NCI-H2081 (cell line): ENCODE measurements around the gene LIPC.

Experiments
- DNase-seq, 2 experiments: peaks; one replicate each; lab custom pipeline; 2025; lab: John Stamatoyannopoulos, UW

LIPC gene

GRCh38 chr15:58475573-58476524 lies 44.1 kb downstream of the LIPC start:
- peak; percentile 14 to 79 for DNase-seq

GRCh38 chr15:58476525-58477162 lies 44.9 kb downstream of the LIPC start:
- no peak for DNase-seq

GRCh38 chr15:58477170-58477569 lies 45.4 kb downstream of the LIPC start:
- DNase-seq = peak in 1 of 2 experiments; percentile 12

GRCh38 chr15:58478035-58478434 lies 46.2 kb downstream of the LIPC start:
- no peak for DNase-seq

DNA sequence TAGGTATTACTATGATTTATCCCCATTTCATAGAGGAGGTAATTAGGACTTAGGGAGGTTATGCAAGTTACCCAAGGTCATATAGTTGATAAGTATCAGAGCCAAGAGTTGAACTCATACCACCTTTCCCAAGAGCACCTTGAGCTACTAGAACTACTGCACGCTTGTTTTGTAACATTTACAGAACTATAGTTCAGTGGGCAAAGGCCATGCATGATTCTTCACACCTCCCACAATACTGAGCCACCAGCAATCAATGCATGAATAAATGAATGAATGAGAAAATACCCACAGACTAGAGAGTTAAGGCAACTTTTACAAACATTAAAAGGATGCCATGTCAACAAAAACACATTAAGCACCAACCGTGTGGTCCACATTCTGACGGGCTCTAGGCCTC lies 46.8 kb downstream of the LIPC start:
- DNase-seq = no peak

DNA sequence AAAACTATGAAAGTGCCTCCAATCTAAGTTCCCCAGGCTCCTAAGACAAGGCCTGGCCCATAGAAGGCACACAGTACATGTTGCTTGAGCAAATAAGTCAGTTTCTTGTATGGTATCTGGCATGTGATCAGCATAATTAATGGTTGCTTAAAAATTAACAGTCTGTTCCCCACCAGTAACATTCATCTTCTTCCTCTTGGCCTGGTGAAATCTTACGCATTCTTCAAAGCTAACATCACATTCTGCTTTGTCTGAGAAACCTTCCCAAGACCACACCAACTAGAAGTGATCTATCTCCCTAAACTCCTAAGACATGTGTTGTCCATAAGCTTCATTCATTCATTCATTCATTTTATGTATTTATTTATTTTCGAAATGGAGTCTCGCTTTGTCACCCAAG lies 48.1 kb downstream of the LIPC start:
- DNase-seq = no peak

DNA sequence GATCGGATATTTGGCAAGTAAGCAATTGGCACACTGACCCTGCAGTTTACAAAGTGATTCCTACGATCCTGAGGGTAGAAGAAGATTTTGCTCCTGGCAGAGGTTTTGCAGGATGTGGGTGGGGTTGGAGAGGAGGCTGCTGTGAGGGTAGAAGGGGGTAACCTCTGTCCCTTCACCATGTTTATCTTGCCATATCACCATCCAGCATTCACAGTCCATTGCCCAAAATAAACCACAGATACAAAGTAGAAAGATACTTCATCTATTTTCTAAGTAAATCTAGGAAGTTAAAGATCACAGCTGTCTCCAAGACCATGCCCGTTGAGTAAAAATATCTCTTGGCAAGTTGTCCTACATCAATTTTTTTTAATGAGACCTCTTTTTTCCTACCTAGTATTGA lies 51.6 kb downstream of the LIPC start:
- DNase-seq = no peak

DNA sequence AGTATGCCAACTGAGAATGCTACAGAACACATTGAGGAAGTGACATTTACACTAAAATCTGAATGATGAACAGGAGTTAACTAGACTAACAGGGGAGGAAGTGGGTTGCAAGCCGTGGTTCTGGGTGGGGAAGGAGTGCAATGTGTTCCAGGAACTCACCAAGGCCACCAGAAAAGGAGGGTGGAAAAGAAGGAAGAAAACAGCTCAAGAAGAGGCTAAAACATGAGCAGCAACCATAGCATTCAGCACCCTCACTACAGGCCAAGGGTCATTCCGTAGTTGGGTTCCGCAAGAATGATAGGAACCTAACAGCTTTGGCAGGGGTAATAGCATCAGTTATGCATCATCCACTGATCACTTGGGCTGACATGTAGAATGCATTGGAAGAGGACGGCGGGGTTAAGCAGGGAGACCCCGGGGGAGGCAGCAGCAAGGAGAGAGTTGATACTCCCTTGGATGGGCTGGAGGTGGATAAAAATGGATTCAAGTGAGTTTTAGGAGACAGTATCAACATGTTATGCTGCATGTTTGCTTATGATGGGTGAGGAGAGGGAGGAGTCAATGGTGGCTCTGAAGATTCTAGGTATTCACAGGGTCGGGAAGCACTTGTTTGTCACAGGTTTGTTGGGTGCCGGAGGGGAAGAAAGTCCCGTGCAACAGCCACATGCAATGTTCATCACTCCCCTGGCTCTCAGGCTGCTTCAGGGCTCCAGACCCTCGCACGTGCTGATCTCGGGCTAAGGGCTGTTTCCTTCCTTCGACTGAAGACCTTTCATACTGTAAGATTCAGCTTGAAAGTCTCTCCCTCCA lies 53.2 kb downstream of the LIPC start:
- no peak for DNase-seq

GRCh38 chr15:58486062-58486461 lies 54.3 kb downstream of the LIPC start:
- DNase-seq = no peak

- no peak for DNase-seq
Observed at GRCh38 chr15:58486564-58486963, 54.8 kb downstream of the LIPC start.

DNA sequence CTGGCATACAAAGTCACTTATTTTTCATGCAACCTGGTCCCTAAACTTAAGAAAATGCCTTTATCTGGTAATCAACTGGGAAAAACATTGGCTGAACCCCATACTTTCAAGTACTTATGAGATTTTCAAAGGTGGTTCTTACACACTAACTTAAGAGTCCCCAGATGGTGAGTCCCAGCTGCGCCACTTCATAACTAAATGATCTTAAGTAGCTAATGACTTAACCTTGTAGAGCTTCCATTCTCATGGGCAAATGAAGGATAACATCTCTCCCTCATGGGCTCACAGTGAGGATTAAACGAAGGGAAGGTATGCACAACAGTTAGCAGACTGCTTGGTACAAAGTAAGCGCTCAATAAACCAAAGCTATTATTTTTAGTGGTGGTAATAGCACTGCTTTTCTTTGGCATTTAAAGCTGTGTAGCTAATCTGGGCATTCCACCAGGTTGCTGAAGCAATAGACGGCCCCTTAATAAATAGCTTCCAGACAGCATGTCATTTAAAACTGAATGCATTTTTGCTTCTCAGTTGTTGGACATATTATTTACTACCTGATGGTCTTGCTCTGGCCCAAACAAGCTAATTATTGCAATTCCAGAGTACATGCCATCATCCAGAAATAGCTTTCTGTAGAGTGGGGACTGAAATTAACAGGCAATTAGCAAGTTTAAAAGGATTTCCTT lies 55.4 kb downstream of the LIPC start:
- DNase-seq = no peak

GRCh38 chr15:58487724-58488120 lies 55.9 kb downstream of the LIPC start:
- DNase-seq = no peak

DNA sequence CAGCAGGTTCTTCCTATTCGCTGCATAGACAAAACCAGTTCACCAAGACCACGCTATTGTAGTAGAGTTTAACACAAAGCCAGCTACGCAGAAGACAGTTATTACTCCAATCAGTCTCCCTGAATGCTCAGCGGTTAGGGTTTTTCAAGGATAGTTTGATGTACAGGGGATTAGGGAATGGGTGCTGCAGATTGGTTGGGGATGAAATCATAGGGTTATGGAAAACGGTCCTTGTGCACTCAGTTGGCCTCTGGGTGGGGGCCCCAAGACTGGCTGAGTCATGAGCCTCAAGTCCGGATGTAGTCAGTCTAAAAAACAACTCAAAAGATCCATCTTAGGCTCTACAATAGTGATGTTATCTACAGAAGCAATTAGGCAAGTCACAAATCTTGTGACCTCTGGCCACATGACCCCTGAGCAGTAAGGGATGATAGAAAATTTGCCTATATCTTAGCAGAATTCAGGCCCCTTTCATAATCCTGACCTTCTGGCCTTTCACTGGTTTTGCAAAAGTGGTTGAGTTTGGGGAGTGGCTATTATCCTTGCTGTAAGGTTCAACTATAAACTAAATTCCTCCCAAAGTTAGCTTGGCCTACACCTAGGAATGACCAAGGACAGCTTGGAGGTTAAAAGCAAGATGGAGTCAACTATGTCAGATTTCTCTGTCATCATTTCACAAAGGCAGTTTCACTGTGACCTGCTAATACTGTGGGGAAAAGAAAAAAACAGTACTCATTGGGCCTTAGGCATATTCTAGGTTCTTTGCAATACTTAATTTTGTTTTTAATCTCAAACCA lies 57.7 kb downstream of the LIPC start:
- no peak for DNase-seq

- no peak for DNase-seq
Observed at GRCh38 chr15:58490086-58490887, 58.5 kb downstream of the LIPC start.

DNA sequence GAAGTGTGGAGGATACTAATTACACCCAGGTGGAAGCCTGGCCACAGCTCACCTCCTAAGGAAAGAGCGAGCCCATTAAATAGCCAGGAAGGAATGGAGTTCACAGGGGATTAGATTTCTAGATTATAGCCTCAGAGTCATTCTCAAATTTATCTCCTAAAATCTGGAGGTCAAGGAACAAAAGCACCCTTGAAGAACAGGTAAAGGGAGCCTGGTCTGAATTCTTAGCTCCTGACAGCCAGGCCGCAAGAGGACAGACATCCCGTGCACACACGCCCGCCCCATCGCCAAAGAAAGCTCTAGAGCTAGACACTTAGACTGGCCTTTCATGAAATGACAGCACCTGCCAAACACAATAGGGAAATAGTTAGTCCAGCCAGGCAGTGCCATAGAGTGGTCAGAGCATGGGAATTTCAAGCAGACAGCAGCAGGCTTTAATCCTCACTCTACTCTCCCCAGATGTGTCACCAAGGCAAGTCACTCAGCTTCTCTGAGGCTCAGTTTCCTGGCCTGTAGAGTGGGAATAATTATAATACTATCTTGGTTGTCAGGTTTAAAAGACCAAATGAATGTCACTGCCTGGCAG lies 59.2 kb downstream of the LIPC start:
- DNase-seq = no peak

- no peak for DNase-seq
Observed at GRCh38 chr15:58491499-58492202, 59.9 kb downstream of the LIPC start.

DNA sequence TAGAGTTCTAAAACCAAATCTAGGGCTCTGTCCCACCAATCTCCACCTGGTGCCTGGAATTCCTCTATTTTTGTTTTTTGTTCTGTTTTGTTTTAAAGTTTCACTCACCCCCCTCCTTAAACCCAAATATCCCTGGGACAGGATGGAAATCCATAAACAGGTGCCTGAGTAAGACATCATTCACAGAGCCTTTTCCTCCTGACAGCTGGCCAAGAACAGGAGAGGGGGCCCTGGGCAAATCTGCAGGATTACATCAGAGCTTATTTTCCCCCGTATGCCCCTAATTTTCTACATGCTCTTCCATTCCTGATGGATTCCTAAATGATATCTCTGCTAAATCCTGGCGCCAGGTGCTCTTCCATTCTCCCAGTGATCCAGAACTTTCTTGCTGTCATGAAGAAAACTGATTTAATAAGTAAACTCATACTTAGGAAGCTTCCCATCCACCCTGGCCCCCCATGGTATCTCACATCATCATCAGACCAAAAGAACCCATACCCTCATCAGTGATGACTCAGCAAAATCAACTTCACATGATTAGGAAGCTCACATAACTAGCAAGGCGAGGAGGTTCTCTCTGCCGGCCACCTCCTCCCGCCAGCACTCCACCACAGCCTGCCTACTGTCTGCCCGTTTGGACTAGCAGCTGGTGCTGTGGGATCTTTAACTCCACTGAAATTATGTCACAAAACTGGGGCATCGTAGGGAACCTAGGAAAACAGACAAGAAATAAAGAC lies 61.0 kb downstream of the LIPC start:
- no peak for DNase-seq

DNA sequence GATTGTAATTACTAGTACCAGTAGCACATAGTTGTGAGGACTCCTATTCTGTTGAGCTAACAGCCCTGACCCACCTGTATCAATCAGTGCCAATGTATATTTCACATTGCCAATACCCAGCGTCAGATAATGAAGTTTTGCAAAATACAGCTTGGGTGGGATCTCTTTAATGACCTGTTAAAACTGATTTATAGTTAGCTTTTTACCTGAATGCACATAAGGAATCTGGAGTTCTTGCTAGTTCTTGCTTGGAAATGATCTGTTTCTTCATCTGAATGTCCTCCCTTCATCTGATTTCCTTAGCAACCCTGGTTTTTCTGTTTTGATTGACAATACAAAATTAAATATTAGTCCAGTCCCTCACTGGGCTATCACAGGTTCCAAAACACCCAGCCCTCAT lies 62.8 kb downstream of the LIPC start:
- DNase-seq = no peak
